Lung (tissue), 12 donors: ENCODE results near the gene RNF126. TPM values are rescaled to one million over a fixed set of nuclear protein-coding genes. Genes with fewer than 3 reads are reported as not detected.

Source experiments
- ATAC-seq: fragments of 200-7000 bp; cut with Tn5 transposase; one replicate; pipeline ENCODE4 v1.9.1; 2020; ENCODE audit warnings: moderate number of reproducible peaks; ENCODE audit not compliant: insufficient read depth, low FRiP score
- DNase-seq, 3 donors: peaks; one replicate each; pipeline ENCODE4 v3.0.0-alpha.2; 2013 to 2017
- H3K27ac ChIP-seq, 2 donors: one replicate each; pipeline ENCODE4 v1.5.1; 2013; ENCODE audit warnings: mild to moderate bottlenecking in 2 of 2, moderate library complexity in 2 of 2, control low read depth in 1 of 2, inconsistent platforms in 1 of 2, low read depth in 1 of 2, low read length in 1 of 2
- H3K27me3 ChIP-seq, 3 donors: one replicate each; pipeline ENCODE4 v1.5.1; 2013; ENCODE audit warnings: low read length in 2 of 3; ENCODE audit not compliant: control insufficient read depth in 3 of 3, insufficient read depth in 3 of 3
- H3K36me3 ChIP-seq, 4 donors: one replicate each; pipeline ENCODE4 v1.5.1; 2013; ENCODE audit warnings: low read length in 4 of 4, mild to moderate bottlenecking in 1 of 4, moderate library complexity in 1 of 4; ENCODE audit not compliant: control insufficient read depth in 4 of 4, insufficient read depth in 4 of 4
- H3K4me1 ChIP-seq, 5 donors: one replicate each; pipeline ENCODE4 v1.5.1; 2013; ENCODE audit warnings: low read length in 5 of 5, mild to moderate bottlenecking in 2 of 5, moderate library complexity in 1 of 5; ENCODE audit not compliant: control insufficient read depth in 5 of 5, insufficient read depth in 5 of 5
- H3K4me3 ChIP-seq: one replicate; pipeline ENCODE4 v1.5.1; 2013; ENCODE audit warnings: mild to moderate bottlenecking, control low read depth, moderate library complexity
- H3K9ac ChIP-seq, 2 donors: one replicate each; pipeline ENCODE4 v1.5.1; 2013; ENCODE audit warnings: low read length in 2 of 2, control low read depth in 1 of 2; ENCODE audit not compliant: insufficient read depth in 1 of 2
- H3K9me3 ChIP-seq, 4 donors: one replicate each; pipeline ENCODE4 v1.5.1; 2013; ENCODE audit warnings: low read length in 3 of 4, mild to moderate bottlenecking in 1 of 4, moderate library complexity in 1 of 4; ENCODE audit not compliant: control insufficient read depth in 4 of 4, insufficient read depth in 3 of 4
- CTCF ChIP-seq: IDR thresholded peaks from 2 replicates; pipeline ENCODE4 v1.5.1; 2012; ENCODE audit warnings: mild to moderate bottlenecking; ENCODE audit errors: control extremely low read depth, extremely low read depth
- WGBS, 2 donors: extraction: QIAGEN DNeasy Blood & Tissue Kit; methylation state at CpG; one replicate each; pipeline ENCODE4 v1.1.7; 2013; 5-methylcytosine and 5-hydroxymethylcytosine counted together
- polyA plus RNA-seq, 2 donors: library from polyadenylated mRNA; stranded (reverse); fragments of 200-250 nt; gene quantifications; one replicate each; pipeline ENCODE4 v1.2.1, GENCODE V29; 2013
- total RNA-seq, 2 donors: library from RNA; depleted of rRNA in 1 of 2; stranded (reverse); fragments of >200 nt in 1 of 2; gene quantifications; one replicate each; pipeline ENCODE4 v1.2.1, GENCODE V29; 2014 to 2021
- donor health status: control.
- donor health status: control.
- donor health status: Bipolar disorder and iron deficiency.
- donor health status: healthy.
- donor health status: DM: yes; HTN: yes; CAD: no.

The RNF126 gene
- total and polyA plus RNA-seq, 4 donors, result 18.1 to 46.2 (median 37.1) TPM

- TF ChIP-seq CTCF, result no peak
- H3K27ac ChIP-seq, result no peak overlapping the region
- no peak overlapping the region for H3K9ac ChIP-seq
- DNase-seq, result no peak
- ATAC-seq, result no peak
- peaks cover 0 to 13% (median 0%) of the 10 kb centered on the region in 4 donors for H3K9me3 ChIP-seq
- H3K4me1 ChIP-seq, result peaks cover 0 to 6% (median 0%) of the 10 kb centered on the region in 5 donors
- WGBS, 2 donors, result 94 to 97% methylated on average over 41 to 51 of the region's 51 CpGs
- peaks cover under 1 to 76% (median 10%) of the 10 kb centered on the region in 4 donors for H3K36me3 ChIP-seq
- peaks cover 0 to 3% (median 3%) of the 10 kb centered on the region in 3 donors for H3K27me3 ChIP-seq
- H3K4me3 ChIP-seq, result no peak overlapping the region
Observed at GRCh38 chr19:620166-620862, 42.7 kb downstream of the RNF126 start.

GRCh38 chr19:619286-620002, 43.6 kb downstream of the RNF126 start:
- peaks cover 0 to 7% (median 3%) of the 10 kb centered on the region in 3 donors for H3K27me3 ChIP-seq
- no peak overlapping the region for H3K27ac ChIP-seq
- peaks cover 0 to 68% (median 10%) of the 10 kb centered on the region in 4 donors for H3K36me3 ChIP-seq
- TF ChIP-seq CTCF, result no peak
- H3K9ac ChIP-seq, result no peak overlapping the region
- peaks cover 0 to 13% (median 0%) of the 10 kb centered on the region in 4 donors for H3K9me3 ChIP-seq
- no peak for ATAC-seq
- peaks cover 0 to 6% (median 0%) of the 10 kb centered on the region in 5 donors for H3K4me1 ChIP-seq
- DNase-seq, result no peak
- H3K4me3 ChIP-seq, result no peak overlapping the region
- WGBS, 2 donors, result 97 to 98% methylated on average over 46 to 47 of the region's 47 CpGs

- 96 to 97% methylated on average over 26 to 27 of the region's 27 CpGs for WGBS, 2 donors
- Histone ChIP-seq H3K27ac (no peak overlapping the region), H3K9ac (no peak overlapping the region), H3K4me3 (no peak overlapping the region), H3K36me3 (peaks cover 0 to 64% (median 10%) of the 10 kb centered on the region in 4 donors), H3K9me3 (peaks cover 0 to 13% (median 0%) of the 10 kb centered on the region in 4 donors), H3K4me1 (peaks cover 0 to 6% (median 0%) of the 10 kb centered on the region in 5 donors), H3K27me3 (peaks cover 0 to 7% (median 3%) of the 10 kb centered on the region in 3 donors)
- ATAC-seq (no peak), DNase-seq (no peak)
- TF ChIP-seq CTCF, result no peak
Observed at GRCh38 chr19:618674-619285, 44.2 kb downstream of the RNF126 start.
